ENCODE measurements around the gene PCARE. TPM values are rescaled to one million over a fixed set of nuclear protein-coding genes. Genes with fewer than 3 reads are reported as not detected.
"Not testable (repeated sequence)": the region's sequence is repeated elsewhere in the genome, so short reads cannot be mapped to it uniquely, and the experiment has no call there.

The PCARE gene
- total RNA-seq, 2 donors from 2014 or later, result 0.58 to 1.0 TPM

DNA sequence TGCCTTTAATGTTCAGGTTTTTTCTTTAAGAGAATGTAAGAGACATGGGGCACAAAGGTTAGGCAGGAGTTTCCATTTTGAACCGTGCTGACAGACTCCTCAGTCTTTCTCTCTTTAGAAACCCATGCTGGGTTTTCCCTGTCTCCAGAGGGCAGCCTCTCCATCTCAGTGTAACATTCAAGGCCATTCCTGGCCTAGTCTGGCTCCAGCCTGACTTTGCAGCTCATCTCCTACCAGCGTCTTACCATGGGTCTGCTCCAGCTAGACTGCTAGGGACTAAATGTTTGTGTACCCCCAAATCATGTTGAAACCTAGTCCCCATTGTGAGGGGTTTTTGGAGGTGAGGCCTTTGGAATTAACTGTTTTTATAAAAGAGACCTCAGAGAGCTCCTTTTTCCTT lies 31.1 kb upstream of the PCARE start:
- intact Hi-C loops (cut with DNase I), result no loop called here
- ATAC-seq, result no peak
- no peak for DNase-seq

GRCh38 chr2:29104688-29105087 lies 30.4 kb upstream of the PCARE start:
- DNase-seq, result no peak
- intact Hi-C loops (cut with DNase I), result no loop called here
- ATAC-seq, result no peak

GRCh38 chr2:29100564-29100963 lies 26.2 kb upstream of the PCARE start:
- ATAC-seq (no peak), DNase-seq (no peak)
- intact Hi-C loops (cut with DNase I), result no loop called here

DNA sequence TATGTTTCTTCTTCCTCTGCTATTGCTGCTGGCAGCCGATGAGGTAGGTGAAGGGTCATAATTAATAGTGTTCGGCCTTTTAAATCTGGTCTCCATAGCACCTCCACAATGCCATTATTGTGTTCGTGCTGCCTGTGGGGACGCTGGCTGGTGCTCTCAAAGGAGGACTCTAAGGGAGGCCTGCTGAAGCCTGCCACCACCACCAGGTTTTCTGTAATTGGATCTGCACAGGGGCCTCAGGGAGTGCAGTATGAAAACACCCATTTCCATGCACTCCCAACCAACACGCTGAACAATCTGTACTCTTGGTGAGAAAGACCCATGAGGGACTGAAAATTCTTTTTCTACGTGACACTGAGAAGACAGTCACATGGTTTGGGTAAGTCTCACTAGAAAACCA lies 23.2 kb upstream of the PCARE start:
- ATAC-seq (no peak), DNase-seq (no peak)
- intact Hi-C loops (cut with DNase I), result no loop called here

GRCh38 chr2:29096969-29097368 lies 22.6 kb upstream of the PCARE start:
- no peak for DNase-seq
- intact Hi-C loops (cut with DNase I), result no loop called here

DNA sequence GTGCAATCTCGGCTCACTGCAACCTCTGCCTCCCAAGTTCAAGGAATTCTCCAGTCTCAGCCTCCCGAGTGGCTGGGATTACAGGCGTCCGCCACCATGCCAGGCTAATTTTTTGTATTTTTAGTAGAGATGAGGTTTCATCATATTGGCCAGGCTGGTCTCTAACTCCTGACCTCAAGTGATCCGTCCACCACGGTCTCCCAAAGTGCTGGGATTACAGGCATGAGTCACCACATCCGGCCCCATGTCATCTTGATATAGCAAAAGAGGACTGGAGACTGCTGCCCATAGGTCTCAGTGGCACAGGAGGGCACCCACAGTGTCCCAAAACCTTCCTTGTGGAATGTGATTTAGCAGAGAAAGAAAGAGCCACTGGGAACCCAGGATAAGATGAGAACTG lies 16.0 kb upstream of the PCARE start:
- ATAC-seq; intact Hi-C loops (cut with DNase I): not testable (repeated sequence)

More at GRCh38 chr2:29096969-29097368, 22.6 kb upstream of the PCARE start:
- ATAC-seq, result no peak

GRCh38 chr2:29084554-29084953 lies 10.2 kb upstream of the PCARE start:
- no peak for ATAC-seq
- DNase-seq, result no peak
- intact Hi-C loops (cut with DNase I), result no loop called here

More for the DNA sequence above, 16.0 kb upstream of the PCARE start:
- DNase-seq, result not testable (repeated sequence)

GRCh38 chr2:29082804-29083495 lies 8.6 kb upstream of the PCARE start:
- DNase-seq, result no peak
- ATAC-seq, result no peak
- intact Hi-C loops (cut with DNase I), result no loop called here

DNA sequence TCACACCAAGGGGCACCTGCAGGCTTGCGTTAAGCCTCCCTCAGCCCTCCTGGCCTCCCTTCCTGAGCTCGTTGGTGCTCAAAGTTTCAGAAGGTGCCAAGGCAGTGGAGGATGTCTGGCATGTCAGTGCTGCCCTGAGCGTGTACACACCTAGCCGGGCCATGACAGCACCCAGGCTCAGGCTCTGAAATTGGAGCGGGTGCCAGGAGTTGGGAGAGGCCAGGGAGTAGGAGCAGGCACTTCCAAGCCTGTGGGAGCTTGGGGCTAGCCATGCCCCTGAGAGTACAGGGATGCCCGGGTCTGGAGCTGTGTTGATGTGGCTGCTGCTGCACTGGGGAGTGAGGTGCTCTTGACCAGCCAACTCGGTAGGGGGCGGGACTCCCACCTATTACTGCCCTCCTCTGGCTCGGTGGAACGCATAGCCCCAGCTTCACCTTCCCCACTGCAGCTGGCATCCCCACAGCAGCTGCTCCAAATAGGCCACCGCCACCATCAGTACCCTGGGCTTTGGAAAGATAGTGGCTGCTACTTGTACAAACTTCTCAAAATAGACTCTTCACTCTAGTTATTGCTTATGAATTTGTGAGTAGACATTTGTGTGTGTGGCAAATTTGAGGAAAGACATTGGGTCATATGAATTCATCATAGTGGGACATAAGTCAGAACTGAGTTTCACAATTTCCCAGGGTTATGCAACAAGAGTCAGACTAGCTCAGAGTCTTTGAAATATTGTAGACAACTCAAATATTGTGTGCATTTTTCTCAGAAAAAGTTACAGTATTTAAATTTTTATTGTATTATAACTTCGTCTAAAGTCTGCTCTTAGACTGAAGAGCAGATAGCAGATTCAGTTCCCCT lies 6.8 kb upstream of the PCARE start:
- peak; percentile 15 to 55 for ATAC-seq
- intact Hi-C loops (cut with DNase I), result no loop called here
- DNase-seq, result no peak

DNA sequence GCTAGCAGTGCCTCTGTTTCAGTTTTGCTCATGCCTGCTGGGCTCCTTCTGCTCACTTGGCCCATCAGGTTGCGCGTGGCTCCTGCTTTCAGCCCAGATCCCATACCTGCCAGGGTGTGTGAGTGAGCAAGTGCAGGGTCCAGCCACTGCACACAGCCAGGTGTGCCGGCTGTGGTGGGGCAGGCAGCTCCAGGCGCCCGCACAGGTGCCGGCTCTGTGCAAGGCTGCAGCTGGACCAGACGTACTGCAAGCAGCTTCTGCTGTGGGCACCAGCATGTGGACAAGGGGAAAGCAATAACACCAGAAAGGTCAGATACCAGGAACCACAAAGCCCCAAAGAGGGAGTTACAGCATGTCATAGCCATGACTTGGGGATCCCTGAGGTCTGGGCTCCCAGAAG lies 5.6 kb upstream of the PCARE start:
- DNase-seq (no peak), ATAC-seq (no peak)

DNA sequence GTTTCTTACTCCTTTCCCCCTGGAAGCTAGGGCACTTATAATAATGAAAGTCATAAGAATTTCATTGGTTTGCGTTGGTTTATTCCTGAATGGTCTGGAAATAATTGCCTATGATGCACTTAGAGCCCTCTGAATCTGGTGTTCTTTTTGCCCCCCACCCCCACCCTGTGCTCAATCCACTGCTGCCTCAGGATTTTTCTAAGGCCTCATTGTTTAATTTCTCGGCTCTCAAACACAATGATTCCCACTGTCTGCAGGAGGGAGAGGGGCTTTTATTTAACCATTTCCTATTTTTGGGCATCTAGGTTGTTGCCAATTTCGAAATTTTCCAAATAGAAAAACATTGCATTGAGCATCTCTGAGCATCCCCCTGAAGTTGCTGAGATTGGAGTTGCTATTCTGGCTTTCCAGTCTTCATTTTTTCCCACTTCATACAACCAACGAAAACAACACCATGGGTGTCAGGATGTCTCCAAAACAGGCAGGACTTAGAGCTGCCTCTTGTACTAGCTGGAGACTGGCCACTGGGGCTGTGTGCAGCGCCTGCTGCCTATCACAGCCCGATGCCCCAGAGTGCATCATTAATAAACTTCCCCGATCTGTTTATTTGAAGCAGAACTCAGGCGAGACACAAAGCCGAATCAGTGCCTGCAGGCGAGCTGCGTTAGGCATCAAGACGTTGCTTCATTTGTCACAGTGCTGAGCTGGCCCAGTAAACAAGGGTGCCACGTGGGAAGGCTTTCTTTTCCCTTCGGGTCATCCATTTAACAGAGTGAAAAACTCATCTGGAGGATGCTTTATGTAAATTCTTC lies 1.8 kb upstream of the PCARE start:
- intact Hi-C loops (cut with DNase I), result no loop called here
- DNase-seq (no peak), ATAC-seq (peak; percentile 24 to 70)

More for the DNA sequence above, 5.6 kb upstream of the PCARE start:
- intact Hi-C loops (cut with DNase I), result no loop called here

GRCh38 chr2:29073933-29074332 lies 390 bp downstream of the PCARE start:
- intact Hi-C loops (cut with DNase I), result no loop called here
- ATAC-seq (no peak), DNase-seq (no peak)

GRCh38 chr2:29072971-29073725 lies 1.2 kb downstream of the PCARE start:
- intact Hi-C loops (cut with DNase I), result no loop called here
- DNase-seq (no peak), ATAC-seq (no peak)

DNA sequence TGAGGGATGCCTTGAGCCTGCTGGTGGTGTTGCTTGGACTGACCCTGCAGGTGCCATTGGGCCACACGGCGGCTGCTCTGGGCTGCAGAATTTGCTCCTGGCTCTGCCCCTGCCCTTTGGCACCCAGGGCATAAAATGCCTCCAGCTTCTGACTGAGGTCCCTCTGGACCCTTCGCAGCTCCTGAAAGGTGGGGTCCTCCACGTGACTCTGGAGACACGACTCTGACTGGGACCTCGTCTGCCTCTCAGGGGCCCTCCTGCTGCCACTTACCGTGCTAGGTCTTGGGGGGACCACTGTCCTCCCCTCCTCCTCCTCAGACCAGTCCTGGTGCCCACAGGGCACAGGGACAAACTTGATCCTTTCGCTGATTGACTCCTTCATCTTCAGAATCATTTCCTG lies 2.1 kb downstream of the PCARE start:
- DNase-seq (no peak), ATAC-seq (no peak)
- intact Hi-C loops (cut with DNase I), result no loop called here

DNA sequence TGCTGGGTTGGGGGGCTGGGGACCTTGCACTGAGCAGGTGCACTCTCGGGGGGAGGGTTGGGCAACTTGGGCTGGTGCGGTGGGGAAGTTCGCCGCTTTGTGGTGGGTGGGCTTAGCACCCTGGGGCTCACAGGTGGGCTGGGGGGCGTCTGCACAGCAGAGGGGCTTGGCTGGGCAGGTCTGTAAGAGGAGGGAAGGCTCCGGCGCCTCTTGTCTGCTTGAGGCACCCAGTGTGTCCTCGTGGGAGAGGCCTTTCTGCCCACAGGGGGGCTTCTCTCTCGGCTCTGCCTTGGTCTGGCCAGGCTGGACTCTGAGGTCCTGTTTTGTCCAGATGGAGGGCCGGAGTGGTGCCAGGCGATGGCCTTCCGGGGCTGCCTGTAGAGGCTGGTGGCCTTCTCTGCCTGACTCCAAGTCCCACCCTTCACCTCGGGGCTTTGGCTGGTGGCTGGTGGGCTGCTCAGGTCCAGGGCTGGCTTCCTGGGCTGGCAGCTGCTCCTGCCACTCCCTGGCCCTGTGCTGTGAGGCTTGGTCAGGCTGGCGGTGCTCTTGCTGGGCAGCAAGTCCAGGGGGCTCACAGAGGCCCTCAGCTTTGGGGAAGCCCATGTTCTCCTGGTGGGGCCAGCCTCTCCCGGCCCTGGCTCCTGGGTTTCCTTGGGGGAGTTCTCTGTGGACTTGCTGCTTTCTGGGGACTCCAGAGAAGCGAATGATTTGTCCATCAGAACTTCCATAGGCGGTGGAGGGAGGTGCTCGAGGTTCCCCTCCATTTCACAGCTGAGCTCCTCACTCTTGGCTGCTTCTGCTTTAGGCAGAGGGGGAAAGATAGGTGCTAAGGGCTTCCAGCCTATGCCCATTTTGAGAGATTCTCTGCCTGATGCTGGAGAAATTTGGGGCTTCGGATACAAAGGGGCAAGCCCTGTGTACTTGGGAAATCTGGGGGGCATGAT lies 3.0 kb downstream of the PCARE start:
- ATAC-seq, result no peak
- intact Hi-C loops (cut with DNase I), result no loop called here
- no peak for DNase-seq

DNA sequence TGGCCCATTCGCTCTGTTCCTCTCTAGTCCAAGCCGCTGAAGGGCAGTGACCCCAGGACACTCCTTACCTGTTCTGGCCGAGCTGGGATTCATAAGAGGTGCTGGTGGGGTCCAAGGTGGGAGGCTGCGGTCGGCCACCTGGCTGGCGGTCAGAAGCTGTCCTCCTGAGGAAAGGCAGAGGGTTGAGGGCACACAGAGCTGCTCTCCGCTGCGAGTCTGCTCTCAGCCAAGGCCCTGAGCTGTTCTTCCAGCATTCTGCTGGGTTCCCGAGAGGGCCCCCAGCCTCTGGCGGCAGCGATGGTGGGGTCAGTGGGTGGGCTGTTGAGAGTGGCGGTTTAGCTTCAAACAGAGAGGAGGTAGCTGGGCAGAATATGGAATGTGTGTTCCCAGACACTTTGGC lies 3.8 kb downstream of the PCARE start:
- intact Hi-C loops (cut with DNase I), result no loop called here
- DNase-seq, result no peak
- ATAC-seq, result no peak

GRCh38 chr2:29068513-29068912 lies 5.8 kb downstream of the PCARE start:
- no peak for ATAC-seq
- DNase-seq, result no peak
- intact Hi-C loops (cut with DNase I), result no loop called here

DNA sequence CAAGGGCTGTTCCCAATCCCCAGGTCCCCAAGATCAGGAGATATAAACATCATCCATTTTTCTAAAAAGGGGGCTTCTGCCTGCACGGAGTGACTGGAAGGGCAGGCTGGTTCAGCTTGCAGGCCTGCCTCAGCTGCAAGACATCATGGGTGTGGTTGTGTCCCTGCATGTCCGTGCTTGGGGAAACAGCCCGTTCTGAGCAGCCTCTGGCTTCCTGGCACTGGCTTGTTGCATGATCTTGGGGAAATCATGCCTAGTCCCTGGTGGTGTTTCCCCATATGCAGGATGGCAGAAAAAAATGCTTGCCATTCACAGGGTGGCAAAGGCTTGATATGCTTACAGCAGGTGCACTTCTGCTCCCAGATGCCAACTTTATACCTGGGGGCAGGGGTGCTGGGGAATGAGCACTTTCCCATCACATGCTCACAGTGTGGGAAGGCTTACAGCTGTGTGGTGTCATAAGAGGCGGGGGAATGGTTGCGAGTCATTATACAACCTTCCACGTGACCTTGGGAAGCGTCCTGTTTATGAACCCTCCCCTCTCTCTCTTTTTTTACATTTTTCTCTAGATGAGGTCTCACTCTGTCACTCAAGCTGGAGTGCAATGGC lies 7.2 kb downstream of the PCARE start:
- intact Hi-C loops (cut with DNase I), result no loop called here
- peak in 1 of 2 donors; percentile 35 for ATAC-seq
- DNase-seq, result no peak

Measured in left cardiac atrium (tissue), 4 donors.